Adipocyte (in vitro differentiated cells): ENCODE measurements around the gene PCSK5.
A peak's percentile ranks its signal among the peaks of the same experiment; 100 is the strongest.

Experiments
- DNase-seq: peaks from one replicate; pipeline ENCODE4 v3.0.0-alpha.2; 2015; ENCODE audit warnings: low read depth
- H3K27me3 ChIP-seq: replicated peaks from 2 replicates; pipeline ENCODE4 v1.7.0; 2013; ENCODE audit warnings: mild to moderate bottlenecking, low read length, moderate library complexity; ENCODE audit not compliant: control insufficient read depth, insufficient read depth
- H3K36me3 ChIP-seq: 2 replicates; pipeline ENCODE4 v1.7.0; 2013; ENCODE audit warnings: low read length, mild to moderate bottlenecking, moderate library complexity; ENCODE audit not compliant: control insufficient read depth, insufficient read depth, severe bottlenecking
- H3K4me1 ChIP-seq: 2 replicates; pipeline ENCODE4 v1.7.0; 2013; ENCODE audit warnings: mild to moderate bottlenecking, low read length, moderate library complexity; ENCODE audit not compliant: control insufficient read depth, insufficient read depth
- H3K4me3 ChIP-seq: 2 replicates; pipeline ENCODE4 v1.7.0; 2013; ENCODE audit warnings: mild to moderate bottlenecking, low read length, moderate library complexity
- H3K9ac ChIP-seq: 2 replicates; pipeline ENCODE4 v1.7.0; 2013; ENCODE audit warnings: mild to moderate bottlenecking, low read length, moderate library complexity
- H3K9me3 ChIP-seq: 2 replicates; pipeline ENCODE4 v1.7.0; 2013; ENCODE audit warnings: mild to moderate bottlenecking, low read length, moderate library complexity; ENCODE audit not compliant: control insufficient read depth

PCSK5 gene

DNA sequence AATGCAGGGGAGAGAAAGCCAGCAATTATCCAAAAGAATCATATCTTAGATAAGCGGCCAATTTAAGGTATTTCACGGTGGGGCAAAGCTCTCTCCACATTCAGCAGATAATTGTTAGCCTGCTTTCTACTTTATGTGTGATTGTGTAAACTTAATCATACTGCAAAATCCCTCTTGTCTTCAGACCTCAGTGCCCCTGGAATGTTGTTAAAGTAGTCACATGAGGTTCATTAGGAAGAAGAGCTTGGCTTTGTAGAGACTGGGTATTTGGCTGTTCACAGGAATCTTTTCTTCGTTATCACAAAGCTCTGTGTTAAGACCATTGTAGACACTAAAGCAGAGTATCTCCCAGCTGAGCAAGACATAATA lies 376.8 kb downstream of the PCSK5 start:
- Histone ChIP-seq H3K4me3 (no peak overlapping the region), H3K27me3 (no peaks in the 10 kb centered on the region), H3K9ac (no peak overlapping the region), H3K36me3 (no peaks in the 10 kb centered on the region), H3K9me3 (peaks cover 10% of the 10 kb centered on the region), H3K4me1 (no peaks in the 10 kb centered on the region)
- DNase-seq = no peak

DNA sequence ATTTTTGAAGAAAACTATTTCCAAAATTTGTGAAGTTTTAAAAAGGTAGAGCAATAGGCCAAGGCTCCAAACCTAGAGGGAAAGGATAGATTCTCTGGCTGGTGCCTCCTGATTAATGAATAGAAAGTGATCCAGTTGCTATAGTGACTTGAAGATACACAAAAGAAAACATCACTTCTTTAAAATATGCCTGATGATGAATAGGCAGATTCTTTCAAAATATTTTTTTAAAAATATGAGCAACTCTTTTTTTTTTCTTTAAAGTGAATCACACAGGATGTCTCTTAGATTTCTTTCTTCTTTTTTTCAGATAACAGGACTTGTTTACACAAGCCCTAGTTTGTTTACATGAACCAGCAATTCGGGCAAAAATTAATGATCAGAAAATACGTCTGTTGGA lies 379.3 kb downstream of the PCSK5 start:
- Histone ChIP-seq H3K36me3 (no peaks in the 10 kb centered on the region), H3K9ac (no peak overlapping the region), H3K27me3 (no peaks in the 10 kb centered on the region), H3K4me1 (no peaks in the 10 kb centered on the region), H3K9me3 (no peaks in the 10 kb centered on the region), H3K4me3 (no peak overlapping the region)
- peak; percentile 67 for DNase-seq

GRCh38 chr9:76271755-76272154 lies 381.3 kb downstream of the PCSK5 start:
- Histone ChIP-seq H3K9me3 (no peaks in the 10 kb centered on the region), H3K4me1 (no peaks in the 10 kb centered on the region), H3K9ac (no peak overlapping the region), H3K36me3 (no peaks in the 10 kb centered on the region), H3K4me3 (no peak overlapping the region), H3K27me3 (no peaks in the 10 kb centered on the region)
- DNase-seq = peak; percentile 30

DNA sequence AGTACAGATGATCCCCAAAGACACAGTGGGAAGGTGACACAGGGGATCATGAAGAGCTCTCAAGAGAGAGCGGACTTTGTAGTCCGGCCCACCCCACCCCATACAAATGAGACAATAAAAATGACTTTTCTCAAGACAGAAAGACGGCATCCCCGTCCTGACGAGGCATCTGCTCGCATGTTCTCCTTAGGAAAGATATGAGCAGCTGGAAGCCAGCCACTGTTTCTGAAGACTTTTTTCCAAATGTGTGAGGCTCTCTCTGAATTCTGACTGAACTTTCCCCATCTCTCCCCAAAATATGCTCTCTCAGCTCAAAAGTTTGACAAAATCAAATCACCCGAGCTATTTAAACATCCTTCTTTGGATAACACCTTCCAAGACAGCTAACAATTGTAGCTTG lies 398.6 kb downstream of the PCSK5 start:
- H3K27me3 ChIP-seq = peaks cover 20% of the 10 kb centered on the region
- no peaks in the 10 kb centered on the region for H3K36me3 ChIP-seq
- peaks cover 4% of the 10 kb centered on the region for H3K4me1 ChIP-seq
- H3K4me3 ChIP-seq = no peak overlapping the region
- DNase-seq = no peak
- no peak overlapping the region for H3K9ac ChIP-seq
- H3K9me3 ChIP-seq = no peaks in the 10 kb centered on the region

DNA sequence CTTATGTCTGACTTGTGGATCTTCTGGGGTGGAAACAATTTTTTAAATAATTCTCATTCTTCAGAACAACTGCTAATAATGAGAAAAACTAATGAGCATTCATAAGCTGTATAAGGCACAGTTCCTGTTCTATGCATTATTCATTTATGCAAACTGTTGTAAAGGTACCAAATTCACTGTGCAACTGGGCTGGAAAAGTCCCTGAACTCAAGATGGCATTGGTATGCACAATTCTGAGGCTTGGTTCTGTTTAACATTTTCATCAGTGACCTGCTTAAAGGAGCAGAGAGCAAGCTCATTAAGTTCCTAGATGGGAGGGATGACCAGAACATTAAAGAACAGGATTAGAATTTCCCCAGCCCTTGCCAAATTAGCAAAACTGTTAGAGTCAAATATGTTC lies 399.2 kb downstream of the PCSK5 start:
- Histone ChIP-seq H3K4me3 (no peak overlapping the region), H3K4me1 (peaks cover 4% of the 10 kb centered on the region), H3K9me3 (no peaks in the 10 kb centered on the region), H3K27me3 (peaks cover 20% of the 10 kb centered on the region), H3K36me3 (no peaks in the 10 kb centered on the region), H3K9ac (no peak overlapping the region)
- DNase-seq = no peak

GRCh38 chr9:76290555-76290954 lies 400.1 kb downstream of the PCSK5 start:
- H3K9me3 ChIP-seq = no peaks in the 10 kb centered on the region
- H3K36me3 ChIP-seq = no peaks in the 10 kb centered on the region
- H3K4me3 ChIP-seq = no peak overlapping the region
- H3K4me1 ChIP-seq = peaks cover 4% of the 10 kb centered on the region
- no peak overlapping the region for H3K9ac ChIP-seq
- H3K27me3 ChIP-seq = peaks cover 20% of the 10 kb centered on the region
- no peak for DNase-seq

- Histone ChIP-seq H3K9ac (no peak overlapping the region), H3K4me3 (no peak overlapping the region), H3K27me3 (peaks cover 25% of the 10 kb centered on the region), H3K36me3 (no peaks in the 10 kb centered on the region), H3K9me3 (no peaks in the 10 kb centered on the region), H3K4me1 (peaks cover 6% of the 10 kb centered on the region)
- no peak for DNase-seq
These were observed 401.8 kb downstream of the PCSK5 start for GRCh38 chr9:76292246-76292645.

- Histone ChIP-seq H3K9ac (no peak overlapping the region), H3K9me3 (no peaks in the 10 kb centered on the region), H3K27me3 (peaks cover 26% of the 10 kb centered on the region), H3K4me1 (peaks cover 10% of the 10 kb centered on the region), H3K36me3 (no peaks in the 10 kb centered on the region), H3K4me3 (no peak overlapping the region)
- DNase-seq = no peak
These were observed 402.2 kb downstream of the PCSK5 start for GRCh38 chr9:76292658-76293057.

DNA sequence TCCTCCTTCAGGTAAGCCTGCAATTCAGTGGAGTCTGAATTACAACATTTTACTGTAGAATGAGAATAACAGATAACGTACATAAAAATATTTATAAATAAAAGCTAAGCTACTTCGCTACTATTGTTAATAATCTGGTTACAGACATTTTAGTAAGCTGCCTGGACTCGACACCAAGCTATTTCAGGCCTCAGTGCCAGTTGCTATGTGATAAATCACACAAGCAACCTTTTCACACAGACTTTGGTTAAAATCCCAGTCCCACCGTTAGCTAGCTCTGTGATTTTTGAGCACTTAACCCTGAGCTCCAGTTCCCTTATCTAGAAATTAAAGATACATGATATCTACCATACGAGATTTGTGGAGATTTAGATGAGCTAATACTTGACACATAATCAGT lies 403.8 kb downstream of the PCSK5 start:
- Histone ChIP-seq H3K27me3 (peaks cover 15% of the 10 kb centered on the region), H3K9me3 (no peaks in the 10 kb centered on the region), H3K36me3 (no peaks in the 10 kb centered on the region), H3K9ac (no peak overlapping the region), H3K4me3 (no peak overlapping the region), H3K4me1 (peaks cover 20% of the 10 kb centered on the region)
- no peak for DNase-seq

GRCh38 chr9:76296561-76297310 lies 406.3 kb downstream of the PCSK5 start:
- Histone ChIP-seq H3K27me3 (peaks cover 6% of the 10 kb centered on the region), H3K36me3 (no peaks in the 10 kb centered on the region), H3K9ac (no peak overlapping the region), H3K4me3 (no peak overlapping the region), H3K4me1 (peaks cover 20% of the 10 kb centered on the region), H3K9me3 (no peaks in the 10 kb centered on the region)
- no peak for DNase-seq

DNA sequence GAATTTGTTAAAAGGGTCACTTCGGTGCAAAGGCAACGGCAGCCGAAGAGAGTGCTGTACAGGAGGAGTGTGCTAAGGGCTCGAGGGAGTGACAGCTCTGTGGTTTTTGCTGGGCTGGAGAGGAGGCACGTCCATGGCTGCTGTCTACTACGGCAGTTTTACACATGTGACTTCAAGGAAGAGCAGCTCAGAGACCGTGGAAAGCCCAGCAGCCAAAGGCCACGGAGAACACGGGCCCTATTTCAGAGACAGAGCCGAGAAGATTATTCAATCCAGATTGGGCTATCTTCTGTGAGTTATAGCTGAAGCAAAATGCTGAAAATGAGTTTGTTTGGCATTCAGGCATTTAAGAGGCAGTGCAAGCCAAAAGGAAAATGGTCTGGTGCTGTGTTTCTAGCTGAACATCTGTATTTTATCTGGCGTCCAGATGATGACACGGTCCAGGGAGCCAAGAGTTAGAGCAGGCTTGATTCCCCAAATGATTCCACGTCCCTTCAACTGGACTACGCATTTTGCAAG lies 407.3 kb downstream of the PCSK5 start:
- peak; percentile 75 for DNase-seq
- Histone ChIP-seq H3K4me3 (peak overlapping the region; percentile 71), H3K36me3 (no peaks in the 10 kb centered on the region)

More for the DNA sequence above, 407.3 kb downstream of the PCSK5 start:
- Histone ChIP-seq H3K9ac (peak overlapping the region; percentile 12), H3K9me3 (no peaks in the 10 kb centered on the region), H3K4me1 (peaks cover 16% of the 10 kb centered on the region), H3K27me3 (peaks cover 6% of the 10 kb centered on the region)
